Stimulated activated CD4-positive, alpha-beta T cell treated with anti-CD3 and anti-CD28 coated beads, Interleukin-1b, Interleukin-23, amount 100 ng/mL, for 24 hours (primary cell): ENCODE measurements around the gene ING3.
"Not testable (repeated sequence)": the region's sequence is repeated elsewhere in the genome, so short reads cannot be mapped to it uniquely, and the experiment has no call there.

ENCODE experiments used
- DNase-seq, 4 experiments: peaks; one replicate each; pipeline ENCODE4 v3.0.0-alpha.2; 2020; ENCODE audit warnings: low read depth in 4 of 4, low spot score in 1 of 4

The ING3 gene

GRCh38 chr7:121002048-121002756, 51.6 kb downstream of the ING3 start:
- DNase-seq = no peak

- DNase-seq = no peak
These were observed 52.2 kb downstream of the ING3 start for GRCh38 chr7:121002757-121003200.

- DNase-seq = no peak
These were observed 53.6 kb downstream of the ING3 start for GRCh38 chr7:121003986-121004685.

- DNase-seq = not testable (repeated sequence)
These were observed 54.5 kb downstream of the ING3 start for GRCh38 chr7:121005058-121005457.

GRCh38 chr7:121005996-121006584, 55.5 kb downstream of the ING3 start:
- no peak for DNase-seq

- no peak for DNase-seq
These were observed 56.2 kb downstream of the ING3 start for GRCh38 chr7:121006711-121007315.

- DNase-seq = no peak
These were observed 58.2 kb downstream of the ING3 start for GRCh38 chr7:121008816-121009215.

GRCh38 chr7:121011401-121011800, 60.8 kb downstream of the ING3 start:
- DNase-seq = no peak

GRCh38 chr7:121012170-121012874, 61.7 kb downstream of the ING3 start:
- no peak for DNase-seq

GRCh38 chr7:121012919-121013318, 62.3 kb downstream of the ING3 start:
- no peak for DNase-seq

- no peak for DNase-seq
These were observed 65.0 kb downstream of the ING3 start for GRCh38 chr7:121015560-121015959.

GRCh38 chr7:121016966-121017365, 66.4 kb downstream of the ING3 start:
- no peak for DNase-seq

GRCh38 chr7:121017586-121017985, 67.0 kb downstream of the ING3 start:
- DNase-seq = no peak

GRCh38 chr7:121019018-121019417, 68.4 kb downstream of the ING3 start:
- DNase-seq = no peak

- no peak for DNase-seq
These were observed 69.8 kb downstream of the ING3 start for GRCh38 chr7:121020249-121020988.

GRCh38 chr7:121020989-121021969, 70.7 kb downstream of the ING3 start:
- DNase-seq = no peak

- DNase-seq = no peak
These were observed 72.6 kb downstream of the ING3 start for GRCh38 chr7:121023194-121023593.

GRCh38 chr7:121023683-121024511, 73.3 kb downstream of the ING3 start:
- no peak for DNase-seq
